ENCODE data around the gene FBF1.
"Not testable (repeated sequence)": the region's sequence is repeated elsewhere in the genome, so short reads cannot be mapped to it uniquely, and the experiment has no call there.

The FBF1 gene

GRCh38 chr17:75970626-75971025, 29.8 kb upstream of the FBF1 start:
- TF ChIP-seq SUZ12 (IDR thresholded peaks at IDR 0.05) (no peak), FOXK2 (IDR thresholded peaks at IDR 0.05) (no peak), ZNF384 (IDR thresholded peaks at IDR 0.05) (no peak), ELF4 (IDR thresholded peaks at IDR 0.05) (no peak), SP1 (IDR thresholded peaks at IDR 0.05) (no peak), PKNOX1 (IDR thresholded peaks at IDR 0.05) (no peak), CTBP1 (IDR thresholded peaks at IDR 0.05; ENCODE audit: borderline replicate concordance) (no peak)
- POLR2A ChIA-PET = no interaction called here
- CTCF ChIA-PET = no interaction called here
- no peak for DNase-seq (ENCODE audit: extremely low spot score)

GRCh38 chr17:75970011-75970523, 29.2 kb upstream of the FBF1 start:
- ChIA-PET CTCF (no interaction called here), POLR2A (no interaction called here)
- DNase-seq (ENCODE audit: extremely low spot score) = no peak
- TF ChIP-seq FOXA1 (IDR thresholded peaks at IDR 0.05) = no peak
- no peak for TF ChIP-seq LEF1 (IDR thresholded peaks at IDR 0.05; ENCODE audit: borderline replicate concordance)
- no peak for TF ChIP-seq ELF4 (IDR thresholded peaks at IDR 0.05)
- TF ChIP-seq SP1 (IDR thresholded peaks at IDR 0.05) = no peak
- TF ChIP-seq FOXK2 (IDR thresholded peaks at IDR 0.05) = no peak
- no peak for TF ChIP-seq NFRKB (IDR thresholded peaks at IDR 0.05)
- TF ChIP-seq ZNF384 (IDR thresholded peaks at IDR 0.05) = no peak

- POLR2A ChIA-PET; DNase-seq (ENCODE audit: extremely low spot score): not testable (repeated sequence)
- CTCF ChIA-PET = interaction anchor here (0.6 kb wide), 1 partner anchor 156 kb away, joined by 6 read pairs; no protein-coding TSS in a partner anchor
Measured at GRCh38 chr17:75969044-75969443, 28.2 kb upstream of the FBF1 start.

GRCh38 chr17:75965468-75965867, 24.6 kb upstream of the FBF1 start:
- CTCF ChIA-PET = no interaction called here
- POLR2A ChIA-PET = no interaction called here
- DNase-seq (ENCODE audit: extremely low spot score) = no peak
- TF ChIP-seq ARNT (IDR thresholded peaks at IDR 0.05) (no peak), PKNOX1 (IDR thresholded peaks at IDR 0.05) (no peak), ZNF384 (IDR thresholded peaks at IDR 0.05) (no peak), FOXA1 (IDR thresholded peaks at IDR 0.05) (no peak), HDGF (IDR thresholded peaks at IDR 0.05; ENCODE audit: borderline replicate concordance) (no peak), BHLHE40 (IDR thresholded peaks at IDR 0.05; ENCODE audit: borderline replicate concordance) (no peak), L3MBTL2 (conservative IDR thresholded peaks at IDR 0.05) (no peak), CTBP1 (IDR thresholded peaks at IDR 0.05; ENCODE audit: borderline replicate concordance) (no peak)

GRCh38 chr17:75959839-75960511, 19.1 kb upstream of the FBF1 start:
- no peak for TF ChIP-seq TARDBP (IDR thresholded peaks at IDR 0.05)
- no peak for TF ChIP-seq CTBP1 (IDR thresholded peaks at IDR 0.05; ENCODE audit: borderline replicate concordance)
- DNase-seq (ENCODE audit: extremely low spot score) = no peak
- CTCF ChIA-PET = no interaction called here
- POLR2A ChIA-PET = interaction anchor here (1.3 kb wide), 2 partner anchors 13 to 19 kb away, joined by 3 to 4 read pairs; partner anchors contain the start of gene FBF1

- CTCF ChIA-PET = no interaction called here
- POLR2A ChIA-PET = interaction anchor here (1.3 kb wide), 2 partner anchors 14 to 18 kb away, joined by 3 to 4 read pairs; partner anchors contain the start of gene FBF1
- DNase-seq (ENCODE audit: extremely low spot score) = no peak
- TF ChIP-seq PKNOX1 (IDR thresholded peaks at IDR 0.05) (no peak), CTBP1 (IDR thresholded peaks at IDR 0.05; ENCODE audit: borderline replicate concordance) (no peak), NFRKB (IDR thresholded peaks at IDR 0.05) (no peak), TARDBP (IDR thresholded peaks at IDR 0.05) (no peak), LEF1 (IDR thresholded peaks at IDR 0.05; ENCODE audit: borderline replicate concordance) (no peak), ELF4 (IDR thresholded peaks at IDR 0.05) (no peak), SUZ12 (IDR thresholded peaks at IDR 0.05) (no peak), FOXM1 (IDR thresholded peaks at IDR 0.05; ENCODE audit: borderline replicate concordance) (no peak), SP1 (IDR thresholded peaks at IDR 0.05) (no peak)
Measured at GRCh38 chr17:75959051-75959838, 18.4 kb upstream of the FBF1 start.

Measured in HEK293T (cell line).